DND-41 (cell line): Measurements from ENCODE around the gene SOX21.

ENCODE experiments used
- EZH2 ChIP-seq: IDR thresholded peaks from 3 replicates; pipeline ENCODE4 v1.6.1; 2012; ENCODE audit warnings: borderline replicate concordance, low read depth, mild to moderate bottlenecking, moderate library complexity, low read length, inconsistent platforms; ENCODE audit not compliant: severe bottlenecking
- TF ChIP-seq, protein P1 (sequence below): IDR thresholded peaks from 2 replicates; pipeline ENCODE4 v1.5.1; 2012; ENCODE audit warnings: borderline replicate concordance, low read length, moderate library complexity, mild to moderate bottlenecking; ENCODE audit not compliant: poor library complexity, severe bottlenecking; ENCODE audit errors: extremely low read depth

DNA sequence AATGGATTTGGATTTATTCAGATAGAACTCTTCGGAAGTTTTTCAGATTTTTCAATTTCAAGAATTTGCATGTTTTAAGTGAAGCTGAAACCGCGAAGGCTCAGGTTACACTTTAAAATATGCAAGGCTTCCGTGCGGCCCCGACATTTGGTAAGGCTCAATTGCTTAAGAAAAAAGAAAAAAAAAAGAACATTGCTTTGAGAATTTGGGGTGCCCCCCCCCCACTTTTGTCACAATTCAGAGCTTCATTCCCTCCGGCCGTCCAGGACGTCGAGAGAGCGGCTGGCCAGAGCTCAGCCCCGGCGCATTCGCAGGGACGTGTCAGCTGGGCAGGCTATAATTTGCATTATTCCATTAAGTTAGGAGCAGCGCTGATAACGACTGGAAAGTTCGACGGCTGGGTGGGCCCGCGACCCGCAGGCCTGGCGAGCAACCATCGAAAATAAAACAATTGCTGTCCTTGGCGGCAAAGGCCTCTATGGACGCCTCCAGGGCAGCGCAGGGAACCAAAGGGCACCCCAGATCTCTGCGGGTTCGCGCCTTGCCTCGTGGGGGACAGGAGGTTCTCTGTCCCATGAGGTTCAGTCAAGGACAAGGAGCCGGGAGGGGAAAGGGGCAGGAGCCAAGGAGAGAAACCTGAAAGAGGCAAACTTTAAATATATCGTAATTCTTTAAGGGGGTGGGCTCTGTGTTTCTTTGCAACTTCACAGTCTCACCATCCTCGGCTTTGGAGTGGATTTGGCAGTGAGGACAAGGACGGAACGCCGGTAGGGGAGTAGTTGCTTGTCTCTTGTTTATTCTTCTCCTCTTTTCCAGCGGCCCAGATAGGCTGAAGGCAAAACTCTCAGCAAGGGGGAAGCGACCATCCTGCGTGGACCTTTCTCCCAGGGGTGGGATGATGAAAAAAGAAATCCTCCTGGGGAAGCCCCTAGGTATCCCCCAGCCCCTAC is 7.0 kb downstream of the SOX21 start:
- TF ChIP-seq, protein P1, sequence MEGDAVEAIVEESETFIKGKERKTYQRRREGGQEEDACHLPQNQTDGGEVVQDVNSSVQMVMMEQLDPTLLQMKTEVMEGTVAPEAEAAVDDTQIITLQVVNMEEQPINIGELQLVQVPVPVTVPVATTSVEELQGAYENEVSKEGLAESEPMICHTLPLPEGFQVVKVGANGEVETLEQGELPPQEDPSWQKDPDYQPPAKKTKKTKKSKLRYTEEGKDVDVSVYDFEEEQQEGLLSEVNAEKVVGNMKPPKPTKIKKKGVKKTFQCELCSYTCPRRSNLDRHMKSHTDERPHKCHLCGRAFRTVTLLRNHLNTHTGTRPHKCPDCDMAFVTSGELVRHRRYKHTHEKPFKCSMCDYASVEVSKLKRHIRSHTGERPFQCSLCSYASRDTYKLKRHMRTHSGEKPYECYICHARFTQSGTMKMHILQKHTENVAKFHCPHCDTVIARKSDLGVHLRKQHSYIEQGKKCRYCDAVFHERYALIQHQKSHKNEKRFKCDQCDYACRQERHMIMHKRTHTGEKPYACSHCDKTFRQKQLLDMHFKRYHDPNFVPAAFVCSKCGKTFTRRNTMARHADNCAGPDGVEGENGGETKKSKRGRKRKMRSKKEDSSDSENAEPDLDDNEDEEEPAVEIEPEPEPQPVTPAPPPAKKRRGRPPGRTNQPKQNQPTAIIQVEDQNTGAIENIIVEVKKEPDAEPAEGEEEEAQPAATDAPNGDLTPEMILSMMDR = no peak
- no peak for TF ChIP-seq EZH2
